Mucosa of descending colon (tissue), 3 donors: ENCODE measurements around the gene TFB2M. TPM values are rescaled to one million over a fixed set of nuclear protein-coding genes. Genes with fewer than 3 reads are reported as not detected.
A peak's percentile ranks its signal among the peaks of the same experiment; 100 is the strongest.
"Not testable (repeated sequence)": the region's sequence is repeated elsewhere in the genome, so short reads cannot be mapped to it uniquely, and the experiment has no call there.

ENCODE experiments used
- ATAC-seq: fragments of 200-7000 bp; cut with Tn5 transposase; one replicate; pipeline ENCODE4 v1.9.1; 2020; ENCODE audit warnings: mild to moderate bottlenecking, moderate library complexity
- DNase-seq, 3 donors: peaks; one replicate each; pipeline ENCODE4 v3.0.0-alpha.2; 2020
- H3K36me3 ChIP-seq: fragments of 200-600 bp; one replicate; pipeline ENCODE4 v1.8.0; 2021; ENCODE audit warnings: low read depth, mild to moderate bottlenecking
- H3K4me1 ChIP-seq: fragments of 200-600 bp; one replicate; pipeline ENCODE4 v1.8.0; 2021; ENCODE audit warnings: low read depth, mild to moderate bottlenecking
- H3K4me3 ChIP-seq: fragments of 200-600 bp; one replicate; pipeline ENCODE4 v1.8.0; 2021; ENCODE audit warnings: mild to moderate bottlenecking
- H3K9me3 ChIP-seq: fragments of 200-600 bp; one replicate; pipeline ENCODE4 v1.8.0; 2021; ENCODE audit warnings: mild to moderate bottlenecking
- intact Hi-C, 2 donors: fragments of 100-400 bp; cut with DNase I in 1 of 2; cut with micrococcal nuclease in 1 of 2; formaldehyde crosslinking; loops; one replicate each; pipeline versions ENCODE4 v1.11.0 to v1.11.1; 2022; cut with DNase I, micrococcal nuclease
- total RNA-seq, 3 donors: library from RNA; stranded (reverse); fragmentation: NEBNext Ultra II Directional in 2 of 3; extraction: Animal tissue kit (Norgen Biotek cat#: 25700) in 2 of 3; gene quantifications; one replicate each; pipeline versions ENCODE4 v1.2.1 to v1.2.4, GENCODE V29; 2021 to 2023
- TF ChIP-seq, protein P1 (sequence below): fragments of 200-600 bp; IDR thresholded peaks from one replicate; pipeline ENCODE4 v1.8.0; 2022; ENCODE audit warnings: antibody characterized with exemption, mild to moderate bottlenecking
- donor health status: DM: no; HTN: no; CAD: no; lungs with moderate emphysema.
- donor health status: DM: no; HTN: no; CAD: no.
- donor health status: DM: no; HTN: yes; CAD: no.

Gene TFB2M
- total RNA-seq, 3 donors from 2014 or later: 10.3 to 12.9 (median 10.5) TPM

DNA sequence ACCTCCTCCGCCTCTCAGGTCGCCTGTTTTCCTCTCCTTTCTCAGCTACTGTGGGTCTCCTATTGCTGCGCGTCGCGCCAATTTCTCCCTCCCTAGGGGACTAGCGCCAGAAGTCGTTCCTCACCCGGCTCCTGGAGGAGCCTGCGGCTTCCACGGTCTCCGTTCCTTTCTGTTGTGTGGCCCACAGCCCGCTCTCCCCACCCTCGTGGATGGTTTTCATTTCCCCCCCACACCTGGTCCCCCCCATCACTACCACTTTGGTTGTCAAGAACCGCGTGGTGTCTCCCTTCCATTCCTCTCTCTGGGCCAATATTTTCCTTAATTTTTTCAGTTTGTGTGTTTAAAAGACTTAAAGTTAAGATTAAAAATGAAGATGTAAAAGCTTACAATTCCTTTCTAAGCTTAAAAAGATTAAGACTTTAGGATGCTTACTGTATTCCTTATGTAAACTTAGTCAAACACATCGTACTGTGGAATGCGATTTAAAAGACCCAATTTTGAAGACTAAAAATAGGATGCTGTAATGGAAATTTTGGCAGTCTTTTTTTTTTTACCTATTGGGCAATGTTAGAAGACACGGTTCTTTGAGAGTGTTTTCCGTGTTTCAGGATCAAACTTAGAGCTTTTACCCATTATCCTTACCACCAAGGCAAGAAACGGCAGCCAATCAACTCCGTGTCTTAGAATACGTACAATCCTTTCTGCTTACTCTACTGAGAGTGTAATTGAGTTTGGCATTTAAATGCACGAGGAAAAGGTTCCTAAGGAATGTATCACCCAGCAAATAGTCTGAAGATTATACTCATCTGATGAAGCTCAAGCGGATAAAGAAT, 968 bp upstream of the TFB2M start:
- Histone ChIP-seq H3K9me3 (no peaks in the 10 kb centered on the region), H3K4me1 (peaks cover 45% of the 10 kb centered on the region), H3K4me3 (peak overlapping the region; percentile 83), H3K36me3 (peaks cover 6% of the 10 kb centered on the region)
- DNase-seq (peak in 1 of 3 donors; percentile 31), ATAC-seq (peak; percentile 23)
- TF ChIP-seq, protein P1, sequence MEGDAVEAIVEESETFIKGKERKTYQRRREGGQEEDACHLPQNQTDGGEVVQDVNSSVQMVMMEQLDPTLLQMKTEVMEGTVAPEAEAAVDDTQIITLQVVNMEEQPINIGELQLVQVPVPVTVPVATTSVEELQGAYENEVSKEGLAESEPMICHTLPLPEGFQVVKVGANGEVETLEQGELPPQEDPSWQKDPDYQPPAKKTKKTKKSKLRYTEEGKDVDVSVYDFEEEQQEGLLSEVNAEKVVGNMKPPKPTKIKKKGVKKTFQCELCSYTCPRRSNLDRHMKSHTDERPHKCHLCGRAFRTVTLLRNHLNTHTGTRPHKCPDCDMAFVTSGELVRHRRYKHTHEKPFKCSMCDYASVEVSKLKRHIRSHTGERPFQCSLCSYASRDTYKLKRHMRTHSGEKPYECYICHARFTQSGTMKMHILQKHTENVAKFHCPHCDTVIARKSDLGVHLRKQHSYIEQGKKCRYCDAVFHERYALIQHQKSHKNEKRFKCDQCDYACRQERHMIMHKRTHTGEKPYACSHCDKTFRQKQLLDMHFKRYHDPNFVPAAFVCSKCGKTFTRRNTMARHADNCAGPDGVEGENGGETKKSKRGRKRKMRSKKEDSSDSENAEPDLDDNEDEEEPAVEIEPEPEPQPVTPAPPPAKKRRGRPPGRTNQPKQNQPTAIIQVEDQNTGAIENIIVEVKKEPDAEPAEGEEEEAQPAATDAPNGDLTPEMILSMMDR: no peak
- intact Hi-C loops: loop anchor here in 1 of 2 donors (5.0 kb wide), 1 partner anchor 130 kb away; no protein-coding TSS in a partner anchor

GRCh38 chr1:246565751-246566127, 322 bp downstream of the TFB2M start:
- Histone ChIP-seq H3K4me3 (peak overlapping the region; percentile 83), H3K9me3 (no peaks in the 10 kb centered on the region), H3K4me1 (peaks cover 39% of the 10 kb centered on the region), H3K36me3 (peaks cover 6% of the 10 kb centered on the region)
- ATAC-seq: no peak
- no peak for DNase-seq
- intact Hi-C loops: loop anchor here in 1 of 2 donors (5.0 kb wide), 1 partner anchor 132 kb away; no protein-coding TSS in a partner anchor
- TF ChIP-seq, protein P1: no peak

DNA sequence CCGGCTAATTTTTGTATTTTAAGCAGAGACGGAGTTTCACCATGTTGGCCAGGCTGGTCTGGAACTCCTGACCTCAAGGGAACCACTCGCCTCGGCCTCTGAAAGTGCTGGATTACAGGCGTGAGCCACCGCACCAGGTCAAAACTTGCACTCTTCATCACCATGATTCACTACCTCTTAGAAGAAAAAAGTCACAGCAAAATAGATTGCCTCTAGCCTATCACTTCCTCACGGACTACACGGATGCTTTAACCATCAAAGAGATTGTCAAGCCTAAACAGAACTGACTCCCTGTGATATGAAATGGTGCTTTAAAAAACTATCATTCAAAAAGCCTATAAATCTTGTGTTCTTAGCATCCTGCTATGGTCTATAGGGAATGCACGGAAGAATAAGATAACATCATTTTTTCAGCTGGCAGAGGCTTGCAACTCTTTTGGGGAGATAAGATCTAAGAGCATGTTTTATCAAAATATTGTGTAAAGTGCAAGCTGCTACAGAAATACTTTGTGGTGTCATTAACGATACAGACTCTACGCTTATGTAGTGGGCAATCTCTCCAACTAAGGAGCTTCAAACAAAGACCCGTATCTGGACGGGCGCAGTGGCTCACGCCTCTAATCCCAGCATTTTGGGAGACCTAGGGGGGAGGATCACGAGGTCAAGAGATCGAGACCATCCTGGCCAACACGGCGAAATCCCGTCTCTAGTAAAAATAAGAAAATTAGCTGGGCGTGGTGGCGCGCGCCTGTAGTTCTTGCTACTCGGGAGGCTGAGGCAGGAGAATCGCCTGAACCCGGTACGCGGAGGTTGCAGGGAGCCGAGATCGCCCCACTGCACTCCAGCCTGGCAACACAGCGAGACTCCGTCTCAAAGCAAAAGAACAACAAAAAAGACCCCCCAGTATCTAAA, 966 bp downstream of the TFB2M start:
- Histone ChIP-seq H3K4me3 (peak overlapping the region; percentile 83), H3K9me3 (no peaks in the 10 kb centered on the region), H3K36me3 (peaks cover 6% of the 10 kb centered on the region), H3K4me1 (peaks cover 32% of the 10 kb centered on the region)
- no peak for ATAC-seq
- DNase-seq: peak in 1 of 3 donors; percentile 51
- TF ChIP-seq, protein P1: no peak
- intact Hi-C loops: loop anchor here in 1 of 2 donors (5.0 kb wide), 1 partner anchor 132 kb away; no protein-coding TSS in a partner anchor

DNA sequence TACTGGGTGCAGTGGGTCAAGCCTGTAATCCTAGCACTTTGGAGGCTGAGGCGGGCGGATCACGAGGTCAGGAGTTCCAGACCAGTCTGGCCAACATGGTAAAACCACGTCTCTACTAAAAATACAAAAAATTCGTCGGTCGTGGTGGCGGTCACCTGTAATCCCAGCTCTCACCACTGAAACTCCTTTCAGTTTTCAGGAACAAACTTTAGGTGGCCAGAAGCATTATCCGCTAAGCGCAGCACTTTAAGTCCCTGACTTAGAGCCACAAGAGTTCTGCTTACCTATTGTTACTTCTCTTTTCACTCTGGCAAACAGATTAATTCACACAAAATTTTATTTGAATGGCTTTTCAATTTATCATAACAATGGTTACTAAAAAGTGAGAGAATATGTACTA, 5.2 kb downstream of the TFB2M start:
- H3K9me3 ChIP-seq, ATAC-seq, DNase-seq, intact Hi-C loops, H3K4me3 ChIP-seq, H3K36me3 ChIP-seq: not testable (repeated sequence)
- peaks cover 15% of the 10 kb centered on the region for H3K4me1 ChIP-seq

GRCh38 chr1:246559310-246559709, 6.8 kb downstream of the TFB2M start:
- intact Hi-C loops: no loop called here
- no peaks in the 10 kb centered on the region for H3K9me3 ChIP-seq
- ATAC-seq: no peak

More at GRCh38 chr1:246559310-246559709, 6.8 kb downstream of the TFB2M start:
- TF ChIP-seq, protein P1: no peak
- Histone ChIP-seq H3K4me3 (no peak overlapping the region), H3K4me1 (peaks cover 4% of the 10 kb centered on the region), H3K36me3 (no peaks in the 10 kb centered on the region)
- DNase-seq: no peak
